ENCODE results near the gene MKNK2. TPM values are rescaled to one million over a fixed set of nuclear protein-coding genes. Genes with fewer than 3 reads are reported as not detected.
A peak's percentile ranks its signal among the peaks of the same experiment; 100 is the strongest.

The MKNK2 gene
- total and polyA plus RNA-seq, 2 of the 13 experiments (the other 11 are each of a cell fraction or from before 2014, with no cell fraction given) = 44.9 to 112 TPM

DNA sequence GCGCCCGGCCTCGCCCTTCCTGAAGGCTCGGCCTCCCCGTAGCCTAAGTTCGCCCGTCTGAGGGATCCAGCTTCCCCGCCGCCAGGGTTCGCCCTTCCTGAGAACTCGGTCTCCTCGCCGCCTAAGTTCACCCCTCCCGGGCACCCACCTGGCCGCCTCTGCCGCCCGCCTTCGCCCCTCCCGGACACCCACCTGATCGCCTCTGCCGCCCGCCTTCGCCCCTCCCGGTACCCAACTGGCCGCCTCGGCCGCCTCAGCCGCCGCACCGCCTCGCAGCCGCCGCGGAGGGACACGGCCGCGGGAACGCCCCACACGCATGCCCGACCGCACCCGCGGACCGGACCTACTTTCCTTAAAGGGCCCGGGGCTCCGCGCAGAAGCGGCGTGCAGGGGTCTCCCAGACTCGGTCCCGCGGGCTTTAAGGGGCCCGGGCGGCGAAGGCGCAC, 45.0 kb upstream of the MKNK2 start, which contains the start of gene MOB3A (continued):
- TF ChIP-seq, protein P1, sequence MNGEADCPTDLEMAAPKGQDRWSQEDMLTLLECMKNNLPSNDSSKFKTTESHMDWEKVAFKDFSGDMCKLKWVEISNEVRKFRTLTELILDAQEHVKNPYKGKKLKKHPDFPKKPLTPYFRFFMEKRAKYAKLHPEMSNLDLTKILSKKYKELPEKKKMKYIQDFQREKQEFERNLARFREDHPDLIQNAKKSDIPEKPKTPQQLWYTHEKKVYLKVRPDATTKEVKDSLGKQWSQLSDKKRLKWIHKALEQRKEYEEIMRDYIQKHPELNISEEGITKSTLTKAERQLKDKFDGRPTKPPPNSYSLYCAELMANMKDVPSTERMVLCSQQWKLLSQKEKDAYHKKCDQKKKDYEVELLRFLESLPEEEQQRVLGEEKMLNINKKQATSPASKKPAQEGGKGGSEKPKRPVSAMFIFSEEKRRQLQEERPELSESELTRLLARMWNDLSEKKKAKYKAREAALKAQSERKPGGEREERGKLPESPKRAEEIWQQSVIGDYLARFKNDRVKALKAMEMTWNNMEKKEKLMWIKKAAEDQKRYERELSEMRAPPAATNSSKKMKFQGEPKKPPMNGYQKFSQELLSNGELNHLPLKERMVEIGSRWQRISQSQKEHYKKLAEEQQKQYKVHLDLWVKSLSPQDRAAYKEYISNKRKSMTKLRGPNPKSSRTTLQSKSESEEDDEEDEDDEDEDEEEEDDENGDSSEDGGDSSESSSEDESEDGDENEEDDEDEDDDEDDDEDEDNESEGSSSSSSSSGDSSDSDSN (CRISPR knock-in tag; IDR thresholded peaks at IDR 0.05) = peak; percentile 83
- TF ChIP-seq KLF9 (CRISPR knock-in tag; IDR thresholded peaks at IDR 0.05; ENCODE audit: low read depth) (no peak), ZBTB20 (CRISPR knock-in tag; IDR thresholded peaks at IDR 0.05; ENCODE audit: borderline replicate concordance, low read depth) (no peak), POLR2A (IDR thresholded peaks at IDR 0.05; ENCODE audit: insufficient read depth in 1 of 2, low read depth in 2 of 2, low read length in 2 of 2) (peak in 1 of 2 experiments; percentile 62; a peak in 1 of 4 replicates), AKAP8 (CRISPR knock-in tag; IDR thresholded peaks at IDR 0.05) (peak; percentile 46; the same call in 1 of the 2 replicates), TGIF2 (CRISPR knock-in tag; IDR thresholded peaks at IDR 0.05) (no peak), CCAR2 (optimal IDR thresholded peaks at IDR 0.05; ENCODE audit: low read depth, low read length) (no peak), ZMYM3 (CRISPR knock-in tag; IDR thresholded peaks at IDR 0.05) (peak; percentile 84), ZNF143 (CRISPR knock-in tag; IDR thresholded peaks at IDR 0.05) (no peak), PAWR (CRISPR knock-in tag; IDR thresholded peaks at IDR 0.05; ENCODE audit: borderline replicate concordance) (no peak), POLR2AphosphoS2 (IDR thresholded peaks at IDR 0.05; ENCODE audit: low read depth, low read length) (no peak), ZNF34 (CRISPR knock-in tag; IDR thresholded peaks at IDR 0.05; ENCODE audit: borderline replicate concordance) (no peak), RARA (CRISPR knock-in tag; IDR thresholded peaks at IDR 0.05) (no peak; the same call in 1 of the 2 replicates), JUN (CRISPR knock-in tag; IDR thresholded peaks at IDR 0.05) (0 out of 2 replicates have a peak, but pooled peaks have one; percentile 16), THAP11 (CRISPR knock-in tag; IDR thresholded peaks at IDR 0.05) (peak; percentile 86), SRSF4 (IDR thresholded peaks at IDR 0.05; ENCODE audit: low read depth, low read length, poor library complexity, severe bottlenecking) (no peak), ZNF724P (CRISPR knock-in tag; IDR thresholded peaks at IDR 0.05; ENCODE audit: borderline replicate concordance) (no peak; the same call in 1 of the 2 replicates), ZNF614 (CRISPR knock-in tag; IDR thresholded peaks at IDR 0.05; ENCODE audit: borderline replicate concordance) (peak; percentile 48; the same call in 1 of the 2 replicates), ZNF747 (CRISPR knock-in tag; IDR thresholded peaks at IDR 0.05; ENCODE audit: borderline replicate concordance) (peak; percentile 72; the same call in 1 of the 2 replicates)
- TF ChIP-seq, protein P2, sequence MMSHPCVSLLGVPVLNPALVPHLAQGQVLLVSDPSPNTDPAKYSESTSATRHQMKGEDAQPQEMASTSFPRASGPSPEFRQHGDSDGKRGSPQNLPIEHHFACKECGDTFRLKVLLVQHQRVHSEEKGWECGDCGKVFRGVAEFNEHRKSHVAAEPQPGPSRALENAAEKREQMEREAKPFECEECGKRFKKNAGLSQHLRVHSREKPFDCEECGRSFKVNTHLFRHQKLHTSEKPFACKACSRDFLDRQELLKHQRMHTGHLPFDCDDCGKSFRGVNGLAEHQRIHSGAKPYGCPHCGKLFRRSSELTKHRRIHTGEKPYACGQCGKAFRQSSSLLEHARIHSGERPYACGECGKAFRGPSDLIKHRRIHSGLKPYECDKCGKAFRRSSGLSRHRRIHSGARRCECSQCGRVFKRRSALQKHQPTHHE (CRISPR knock-in tag; IDR thresholded peaks at IDR 0.05; ENCODE audit: borderline replicate concordance) = no peak
- TF ChIP-seq, protein P3, sequence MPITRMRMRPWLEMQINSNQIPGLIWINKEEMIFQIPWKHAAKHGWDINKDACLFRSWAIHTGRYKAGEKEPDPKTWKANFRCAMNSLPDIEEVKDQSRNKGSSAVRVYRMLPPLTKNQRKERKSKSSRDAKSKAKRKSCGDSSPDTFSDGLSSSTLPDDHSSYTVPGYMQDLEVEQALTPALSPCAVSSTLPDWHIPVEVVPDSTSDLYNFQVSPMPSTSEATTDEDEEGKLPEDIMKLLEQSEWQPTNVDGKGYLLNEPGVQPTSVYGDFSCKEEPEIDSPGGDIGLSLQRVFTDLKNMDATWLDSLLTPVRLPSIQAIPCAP (CRISPR knock-in tag; IDR thresholded peaks at IDR 0.05; ENCODE audit: low read depth) = no peak
- TF ChIP-seq, protein P4, sequence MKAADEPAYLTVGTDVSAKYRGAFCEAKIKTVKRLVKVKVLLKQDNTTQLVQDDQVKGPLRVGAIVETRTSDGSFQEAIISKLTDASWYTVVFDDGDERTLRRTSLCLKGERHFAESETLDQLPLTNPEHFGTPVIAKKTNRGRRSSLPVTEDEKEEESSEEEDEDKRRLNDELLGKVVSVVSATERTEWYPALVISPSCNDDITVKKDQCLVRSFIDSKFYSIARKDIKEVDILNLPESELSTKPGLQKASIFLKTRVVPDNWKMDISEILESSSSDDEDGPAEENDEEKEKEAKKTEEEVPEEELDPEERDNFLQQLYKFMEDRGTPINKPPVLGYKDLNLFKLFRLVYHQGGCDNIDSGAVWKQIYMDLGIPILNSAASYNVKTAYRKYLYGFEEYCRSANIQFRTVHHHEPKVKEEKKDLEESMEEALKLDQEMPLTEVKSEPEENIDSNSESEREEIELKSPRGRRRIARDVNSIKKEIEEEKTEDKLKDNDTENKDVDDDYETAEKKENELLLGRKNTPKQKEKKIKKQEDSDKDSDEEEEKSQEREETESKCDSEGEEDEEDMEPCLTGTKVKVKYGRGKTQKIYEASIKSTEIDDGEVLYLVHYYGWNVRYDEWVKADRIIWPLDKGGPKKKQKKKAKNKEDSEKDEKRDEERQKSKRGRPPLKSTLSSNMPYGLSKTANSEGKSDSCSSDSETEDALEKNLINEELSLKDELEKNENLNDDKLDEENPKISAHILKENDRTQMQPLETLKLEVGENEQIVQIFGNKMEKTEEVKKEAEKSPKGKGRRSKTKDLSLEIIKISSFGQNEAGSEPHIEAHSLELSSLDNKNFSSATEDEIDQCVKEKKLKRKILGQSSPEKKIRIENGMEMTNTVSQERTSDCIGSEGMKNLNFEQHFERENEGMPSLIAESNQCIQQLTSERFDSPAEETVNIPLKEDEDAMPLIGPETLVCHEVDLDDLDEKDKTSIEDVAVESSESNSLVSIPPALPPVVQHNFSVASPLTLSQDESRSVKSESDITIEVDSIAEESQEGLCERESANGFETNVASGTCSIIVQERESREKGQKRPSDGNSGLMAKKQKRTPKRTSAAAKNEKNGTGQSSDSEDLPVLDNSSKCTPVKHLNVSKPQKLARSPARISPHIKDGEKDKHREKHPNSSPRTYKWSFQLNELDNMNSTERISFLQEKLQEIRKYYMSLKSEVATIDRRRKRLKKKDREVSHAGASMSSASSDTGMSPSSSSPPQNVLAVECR (CRISPR knock-in tag; IDR thresholded peaks at IDR 0.05; ENCODE audit: borderline replicate concordance) = peak; percentile 93

All from HepG2 (cell line).